KOPT-K1 (cell line): ENCODE measurements around the gene MEGF10.
"Not testable (repeated sequence)": the region's sequence is repeated elsewhere in the genome, so short reads cannot be mapped to it uniquely, and the experiment has no call there.

ENCODE experiments used
- H3K27ac ChIP-seq: fragments of 200-600 bp; sonication (generic); 2 replicates; pipeline ENCODE4 v1.5.1; 2016; ENCODE audit warnings: antibody characterized with exemption, mild to moderate bottlenecking, low read depth, low read length; ENCODE audit not compliant: poor library complexity, severe bottlenecking
- H3K36me3 ChIP-seq: fragments of 200-600 bp; sonication (generic); 2 replicates; pipeline ENCODE4 v1.5.1; 2017; ENCODE audit warnings: antibody characterized with exemption, mild to moderate bottlenecking, low read length, moderate library complexity; ENCODE audit not compliant: insufficient read depth
- H3K9me3 ChIP-seq: fragments of 200-600 bp; sonication (generic); 2 replicates; pipeline ENCODE4 v1.5.1; 2017; ENCODE audit warnings: antibody characterized with exemption, low read length, mild to moderate bottlenecking; ENCODE audit not compliant: insufficient read depth, poor library complexity, severe bottlenecking

MEGF10 gene

DNA sequence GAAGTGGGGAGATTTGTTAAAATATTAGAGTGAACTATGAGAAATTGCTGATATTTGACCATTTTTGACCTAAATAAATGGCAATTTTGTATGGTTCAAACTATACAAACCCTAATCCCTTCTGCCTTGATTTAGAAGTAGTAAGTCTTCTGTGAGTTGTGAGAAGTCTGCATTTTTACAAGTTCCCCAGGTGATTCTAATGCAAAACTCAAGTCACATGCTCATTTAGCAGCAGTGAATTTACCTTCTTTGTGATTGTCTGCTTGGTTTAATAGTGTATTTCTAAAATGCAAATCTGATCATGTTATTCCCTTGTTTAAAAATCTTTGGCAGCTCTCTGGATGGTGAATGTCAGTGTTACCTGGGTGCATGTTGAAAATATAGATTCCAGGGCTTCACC, 2.8 kb downstream of the MEGF10 start:
- no peaks in the 10 kb centered on the region for H3K9me3 ChIP-seq
- no peak overlapping the region for H3K27ac ChIP-seq
- no peaks in the 10 kb centered on the region for H3K36me3 ChIP-seq

DNA sequence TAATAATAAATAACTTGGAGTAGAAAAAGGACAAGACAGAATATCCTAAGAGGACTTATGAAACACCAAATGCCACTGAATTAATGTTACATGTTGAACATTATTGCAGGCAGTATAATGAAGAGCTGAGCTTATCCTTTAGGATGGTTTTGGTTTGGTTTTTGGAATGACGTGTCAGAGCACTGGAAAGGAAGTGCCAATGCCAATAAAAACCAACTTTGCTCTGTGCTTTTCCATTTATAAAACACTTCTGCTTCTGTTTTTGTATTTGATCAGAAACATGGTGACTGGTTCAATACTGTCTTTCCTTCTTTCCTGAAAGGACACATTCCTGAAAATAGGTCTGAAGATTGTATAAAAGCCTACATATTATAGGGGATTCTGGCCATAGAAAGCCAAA, 4.2 kb downstream of the MEGF10 start:
- Histone ChIP-seq H3K36me3 (no peaks in the 10 kb centered on the region), H3K9me3 (no peaks in the 10 kb centered on the region)

DNA sequence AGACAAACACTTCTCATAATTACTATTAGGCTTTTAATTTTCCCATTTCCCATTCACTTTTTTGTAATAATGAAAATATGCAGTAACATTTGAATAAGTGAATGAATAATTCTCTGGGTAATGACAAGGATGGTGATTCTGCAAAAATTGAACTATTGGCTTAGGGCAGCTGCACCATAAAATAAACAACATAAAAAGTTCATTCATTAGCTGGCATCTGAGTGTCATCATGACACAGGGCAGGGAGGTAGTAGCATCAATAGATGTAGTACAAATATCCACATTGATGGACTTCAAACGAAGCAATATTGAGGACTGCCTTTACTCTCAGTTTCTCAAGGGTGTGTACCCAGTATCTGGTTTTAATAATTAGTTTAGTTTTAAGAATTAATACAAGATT, 4.9 kb downstream of the MEGF10 start:
- no peak overlapping the region for H3K27ac ChIP-seq
- no peaks in the 10 kb centered on the region for H3K9me3 ChIP-seq

More for the DNA sequence above, 4.2 kb downstream of the MEGF10 start:
- H3K27ac ChIP-seq = no peak overlapping the region

DNA sequence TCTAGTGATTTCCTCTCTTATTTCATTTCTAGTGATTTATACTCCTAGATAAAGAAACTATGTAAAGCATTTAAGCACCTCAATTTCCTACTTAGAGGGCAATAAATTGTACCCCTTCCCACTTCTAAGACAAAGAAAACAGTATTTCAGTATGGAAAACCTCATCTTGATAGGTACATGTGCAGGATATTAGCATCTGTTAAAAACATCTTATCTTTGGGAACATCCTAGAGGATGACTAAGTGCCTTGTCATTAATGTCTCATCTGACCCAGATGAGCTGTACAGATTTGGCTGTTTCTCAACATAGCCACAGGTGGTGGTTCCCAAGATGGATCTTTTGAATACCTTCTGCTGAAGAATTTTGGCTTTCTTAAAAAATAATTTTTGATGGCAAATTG, 5.7 kb downstream of the MEGF10 start:
- H3K9me3 ChIP-seq = no peaks in the 10 kb centered on the region

More for the DNA sequence above, 4.9 kb downstream of the MEGF10 start:
- H3K36me3 ChIP-seq = no peaks in the 10 kb centered on the region

DNA sequence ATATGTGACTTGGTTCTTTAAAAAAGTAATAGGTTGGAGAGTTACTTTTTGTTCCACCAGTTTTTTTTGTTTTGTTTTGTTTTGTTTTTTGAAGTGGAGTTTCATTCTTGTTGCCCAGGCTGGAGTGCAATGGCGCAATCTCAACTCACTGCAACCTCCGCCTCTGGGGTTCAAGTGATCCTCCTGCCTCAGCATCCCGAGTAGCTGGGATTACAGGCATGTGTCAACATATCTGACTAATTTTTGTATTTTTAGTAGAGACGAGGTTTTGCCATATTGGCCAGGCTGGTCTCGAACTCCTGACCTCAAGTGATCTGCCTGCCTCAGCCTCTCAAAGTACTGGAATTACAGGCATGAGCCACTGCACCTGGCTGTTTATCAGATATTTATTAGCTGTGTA, 6.3 kb downstream of the MEGF10 start:
- not testable (repeated sequence) for H3K9me3 ChIP-seq, H3K36me3 ChIP-seq, H3K27ac ChIP-seq

More for the DNA sequence above, 5.7 kb downstream of the MEGF10 start:
- Histone ChIP-seq H3K27ac (no peak overlapping the region), H3K36me3 (no peaks in the 10 kb centered on the region)

DNA sequence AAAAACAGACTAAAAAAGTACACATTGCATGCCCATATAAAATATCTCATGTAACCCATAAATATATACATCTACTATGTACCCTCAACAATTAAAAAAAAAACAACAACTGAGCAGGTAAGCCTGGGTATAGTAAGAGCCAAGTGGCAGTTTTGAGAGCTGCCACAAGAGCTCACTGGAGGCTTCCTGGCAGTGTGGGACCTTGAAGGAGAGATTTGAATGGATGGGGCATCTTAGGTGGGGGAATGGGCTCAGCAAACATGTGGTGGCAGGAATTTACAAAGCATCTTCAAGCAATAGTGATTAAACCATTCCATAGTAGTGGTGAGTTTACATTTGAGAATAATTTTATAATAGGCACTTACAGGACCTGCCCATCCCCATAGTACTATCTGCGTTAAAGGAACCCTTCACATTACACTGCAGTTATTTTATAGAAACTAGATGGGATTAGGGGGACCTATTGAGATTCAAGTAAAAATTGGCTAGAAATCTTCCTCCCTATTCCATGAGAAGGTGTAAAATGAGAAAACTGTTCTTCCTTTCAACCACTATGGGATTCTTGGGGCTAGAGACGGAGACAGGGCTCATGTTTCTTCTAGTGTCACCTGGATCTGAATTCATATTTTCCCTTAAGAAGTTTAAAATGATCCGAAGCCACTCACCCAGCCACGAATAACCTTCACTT, 6.9 kb downstream of the MEGF10 start:
- no peaks in the 10 kb centered on the region for H3K9me3 ChIP-seq
- no peaks in the 10 kb centered on the region for H3K36me3 ChIP-seq

DNA sequence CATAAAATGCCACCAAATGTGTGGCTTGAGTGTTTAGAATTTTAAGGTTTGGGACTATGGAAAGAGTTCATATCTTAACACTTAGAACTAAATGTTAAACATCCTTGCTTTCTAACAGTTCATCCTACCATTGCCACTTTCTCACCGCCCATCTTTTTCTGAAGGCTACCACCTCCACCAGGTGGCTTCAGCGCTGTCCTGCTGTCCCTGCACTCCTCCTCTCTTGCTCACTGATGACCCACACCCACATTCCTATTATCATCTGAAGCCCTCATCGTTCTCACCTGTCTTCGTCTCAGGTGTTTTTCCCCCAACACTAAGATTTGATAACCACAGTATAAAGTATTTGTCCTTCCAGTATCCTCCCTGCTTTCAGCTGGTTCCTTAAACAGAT, 7.4 kb downstream of the MEGF10 start:
- Histone ChIP-seq H3K9me3 (no peaks in the 10 kb centered on the region), H3K27ac (no peak overlapping the region), H3K36me3 (no peaks in the 10 kb centered on the region)

More for the DNA sequence above, 6.9 kb downstream of the MEGF10 start:
- H3K27ac ChIP-seq = no peak overlapping the region

DNA sequence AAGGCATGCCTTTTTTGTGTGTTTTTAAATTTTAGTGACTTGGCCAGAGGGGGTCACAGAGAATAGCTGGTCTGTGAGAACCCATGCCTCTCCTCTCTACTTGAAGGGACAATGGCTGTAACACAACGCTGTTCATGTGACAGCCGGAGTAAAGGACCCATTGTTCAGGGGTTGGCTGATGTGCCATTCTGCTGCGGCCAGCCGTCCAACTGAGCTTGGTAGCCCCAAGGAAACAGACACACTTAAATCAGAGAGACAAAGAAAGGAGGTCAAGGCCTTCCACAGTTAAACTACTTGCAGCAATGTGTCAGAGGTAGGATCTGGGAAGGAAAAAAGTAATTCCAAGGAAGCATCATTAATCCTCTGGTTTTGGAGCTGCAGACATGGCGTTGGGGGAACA, 8.1 kb downstream of the MEGF10 start:
- no peak overlapping the region for H3K27ac ChIP-seq
- no peaks in the 10 kb centered on the region for H3K36me3 ChIP-seq
- H3K9me3 ChIP-seq = no peaks in the 10 kb centered on the region

DNA sequence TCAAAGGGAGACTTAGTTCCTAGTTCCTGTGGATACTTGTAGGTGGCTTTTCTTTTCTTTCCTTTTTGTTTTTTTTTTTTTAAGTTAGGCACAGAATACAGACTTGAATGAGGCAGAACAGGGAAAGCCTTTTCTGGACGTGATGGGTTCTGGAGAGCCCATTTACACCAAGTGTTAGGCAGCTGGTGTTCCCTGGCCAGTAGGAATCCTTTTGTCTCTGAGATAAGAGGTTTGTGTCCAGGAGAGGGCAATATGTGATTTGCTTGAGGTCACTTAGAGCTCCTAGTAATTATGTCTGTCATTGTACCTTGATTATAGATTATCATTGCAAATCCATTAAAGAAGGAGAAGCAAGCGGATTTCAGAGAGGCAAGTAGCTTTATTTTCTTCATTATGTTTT, 9.1 kb downstream of the MEGF10 start:
- Histone ChIP-seq H3K27ac (no peak overlapping the region), H3K9me3 (no peaks in the 10 kb centered on the region), H3K36me3 (no peaks in the 10 kb centered on the region)

DNA sequence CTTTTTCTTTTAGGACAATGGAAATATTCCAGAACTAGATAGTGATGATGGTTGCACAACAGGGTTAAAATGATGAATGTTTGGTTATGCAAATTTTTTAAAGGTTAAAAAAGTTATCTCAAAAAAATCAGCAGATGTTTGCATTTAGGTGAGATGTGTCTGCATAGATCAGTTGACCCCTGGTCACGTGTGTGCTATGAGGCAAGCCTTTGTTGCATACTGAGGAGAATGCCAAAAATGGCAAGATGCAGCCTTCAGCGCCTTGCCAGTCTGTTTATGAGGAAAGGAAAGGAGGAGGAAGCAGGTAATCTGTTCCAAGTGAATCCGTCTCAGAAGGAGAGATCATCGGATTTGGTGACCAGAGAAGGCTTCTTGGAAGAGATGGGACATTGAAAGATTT, 11.9 kb downstream of the MEGF10 start:
- H3K36me3 ChIP-seq = no peaks in the 10 kb centered on the region
- no peak overlapping the region for H3K27ac ChIP-seq
- no peaks in the 10 kb centered on the region for H3K9me3 ChIP-seq

DNA sequence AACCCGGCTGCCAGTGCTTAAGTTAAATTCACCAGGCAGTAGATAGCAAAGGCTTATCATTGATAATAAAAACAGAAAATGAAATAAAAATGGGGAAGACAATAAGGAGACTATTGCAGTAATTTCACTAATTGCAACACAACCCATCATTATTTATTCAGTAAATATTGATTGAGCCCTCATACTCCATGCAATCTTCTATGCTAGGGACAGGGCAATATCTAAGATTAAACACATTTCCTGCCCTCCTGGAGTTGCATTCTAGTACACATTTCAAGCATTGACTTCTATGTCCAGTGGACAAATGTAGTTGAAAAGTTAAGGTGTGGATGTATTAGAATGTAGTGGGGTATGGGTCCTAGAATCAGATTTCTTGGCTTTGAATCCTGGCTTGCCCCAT, 12.8 kb downstream of the MEGF10 start:
- no peak overlapping the region for H3K27ac ChIP-seq
- H3K36me3 ChIP-seq = no peaks in the 10 kb centered on the region
- H3K9me3 ChIP-seq = no peaks in the 10 kb centered on the region

DNA sequence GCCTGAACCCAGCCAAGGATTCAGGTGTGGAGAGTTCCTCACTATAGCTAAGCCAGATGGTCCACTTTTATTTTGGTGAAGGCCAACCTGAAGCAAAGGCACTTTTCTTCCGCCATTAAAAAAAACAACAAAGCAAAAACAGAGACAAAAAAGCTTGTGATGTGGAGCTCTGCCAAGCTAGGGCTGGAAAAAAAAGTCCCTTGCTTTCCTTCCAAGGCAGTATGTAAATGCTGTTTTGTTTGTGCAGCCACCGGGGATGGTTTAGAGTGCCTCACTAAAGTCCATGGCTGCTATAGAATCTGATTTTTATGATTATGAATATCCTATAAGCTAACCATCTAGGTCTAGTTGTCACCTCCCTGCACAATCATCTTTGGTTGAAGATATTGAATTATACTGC, 14.9 kb downstream of the MEGF10 start:
- no peaks in the 10 kb centered on the region for H3K9me3 ChIP-seq
- no peak overlapping the region for H3K27ac ChIP-seq
- H3K36me3 ChIP-seq = no peaks in the 10 kb centered on the region

DNA sequence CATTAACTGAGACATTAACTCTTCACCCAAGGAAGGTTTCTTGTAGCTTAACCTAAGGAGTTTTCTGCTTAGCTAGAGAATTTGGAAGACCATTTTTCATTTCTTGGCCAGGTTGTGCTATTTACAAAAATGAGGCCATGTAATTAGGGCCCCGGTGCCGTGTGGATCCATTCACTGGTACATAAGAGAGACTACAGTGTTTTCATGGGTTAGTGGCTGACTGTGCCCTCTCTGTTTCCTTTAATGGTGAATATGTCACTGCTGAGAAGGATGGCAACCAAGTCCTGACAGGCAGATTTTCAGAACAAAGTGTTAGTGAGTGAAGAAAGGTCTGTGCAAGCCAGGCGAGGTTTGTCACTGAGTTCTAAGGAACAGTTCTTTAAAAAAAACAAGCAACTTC, 15.4 kb downstream of the MEGF10 start:
- Histone ChIP-seq H3K36me3 (no peaks in the 10 kb centered on the region), H3K9me3 (no peaks in the 10 kb centered on the region)

DNA sequence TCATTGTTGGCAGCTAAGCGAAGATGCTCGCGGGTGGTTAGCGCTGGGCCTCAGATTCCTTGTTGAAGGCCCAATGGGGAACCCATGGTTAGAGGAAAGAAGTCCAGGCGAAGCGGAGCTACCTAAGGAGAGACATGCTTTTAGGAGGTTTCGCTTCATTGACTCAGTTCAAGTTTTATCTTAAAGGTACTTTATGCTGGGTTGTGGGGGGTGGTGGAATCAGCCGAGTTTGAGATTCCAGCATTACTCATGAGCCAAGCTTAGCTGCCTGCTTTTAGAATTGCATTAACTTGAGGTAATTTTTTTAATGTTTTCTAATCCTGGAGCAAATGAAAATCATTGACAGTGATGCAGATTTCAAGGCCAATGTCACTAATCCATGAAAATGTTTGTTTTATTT, 16.1 kb downstream of the MEGF10 start:
- no peak overlapping the region for H3K27ac ChIP-seq
- no peaks in the 10 kb centered on the region for H3K9me3 ChIP-seq
- no peaks in the 10 kb centered on the region for H3K36me3 ChIP-seq

More for the DNA sequence above, 15.4 kb downstream of the MEGF10 start:
- H3K27ac ChIP-seq = no peak overlapping the region

DNA sequence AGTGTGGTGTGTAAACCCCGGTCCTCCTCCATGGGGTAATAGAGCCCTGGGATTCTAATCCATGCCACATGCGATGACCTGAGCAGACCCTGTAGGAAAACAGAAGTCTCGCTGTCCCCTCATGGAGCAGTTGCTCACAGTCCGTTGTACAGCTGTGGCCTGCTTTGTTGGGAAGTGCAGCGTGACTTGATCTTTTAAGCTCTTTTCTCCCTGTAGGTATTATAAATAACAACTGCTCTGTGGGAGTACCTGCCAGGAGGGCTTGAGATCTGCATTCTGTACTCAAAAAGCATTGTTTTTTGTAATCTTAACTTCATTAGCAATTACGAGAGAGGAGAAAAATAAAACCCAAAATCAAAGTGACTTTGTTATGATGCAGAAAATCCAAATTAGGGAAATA, 17.3 kb downstream of the MEGF10 start:
- Histone ChIP-seq H3K27ac (no peak overlapping the region), H3K36me3 (no peaks in the 10 kb centered on the region), H3K9me3 (no peaks in the 10 kb centered on the region)

DNA sequence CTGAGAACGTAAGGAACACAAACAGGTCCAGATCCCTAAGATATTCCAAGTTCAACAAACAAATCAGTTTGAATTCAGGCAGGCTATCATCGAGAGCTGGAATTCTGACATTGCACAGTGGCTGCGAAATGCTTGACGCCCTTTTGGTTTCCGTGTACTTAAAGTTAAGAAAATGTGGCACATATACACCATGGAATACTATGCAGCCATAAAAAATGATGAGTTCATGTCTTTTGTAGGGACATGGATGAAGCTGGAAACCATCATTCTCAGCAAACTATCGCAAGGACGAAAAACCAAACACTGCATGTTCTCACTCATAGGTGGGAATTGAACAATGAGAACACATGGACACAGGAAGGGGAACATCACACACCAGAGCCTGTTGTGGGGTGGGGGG, 17.7 kb downstream of the MEGF10 start:
- not testable (repeated sequence) for H3K36me3 ChIP-seq, H3K9me3 ChIP-seq, H3K27ac ChIP-seq
